HG03159 (cell line): ENCODE measurements around the gene IPO4.
A peak's percentile ranks its signal among the peaks of the same experiment; 100 is the strongest.

Experiments
- ATAC-seq: cut with Tn5 transposase; IDR thresholded peaks from one replicate; pipeline ENCODE4 v1.9.1; 2021; ENCODE audit warnings: mild to moderate bottlenecking, moderate library complexity; ENCODE audit not compliant: unreplicated experiment

IPO4 gene

DNA sequence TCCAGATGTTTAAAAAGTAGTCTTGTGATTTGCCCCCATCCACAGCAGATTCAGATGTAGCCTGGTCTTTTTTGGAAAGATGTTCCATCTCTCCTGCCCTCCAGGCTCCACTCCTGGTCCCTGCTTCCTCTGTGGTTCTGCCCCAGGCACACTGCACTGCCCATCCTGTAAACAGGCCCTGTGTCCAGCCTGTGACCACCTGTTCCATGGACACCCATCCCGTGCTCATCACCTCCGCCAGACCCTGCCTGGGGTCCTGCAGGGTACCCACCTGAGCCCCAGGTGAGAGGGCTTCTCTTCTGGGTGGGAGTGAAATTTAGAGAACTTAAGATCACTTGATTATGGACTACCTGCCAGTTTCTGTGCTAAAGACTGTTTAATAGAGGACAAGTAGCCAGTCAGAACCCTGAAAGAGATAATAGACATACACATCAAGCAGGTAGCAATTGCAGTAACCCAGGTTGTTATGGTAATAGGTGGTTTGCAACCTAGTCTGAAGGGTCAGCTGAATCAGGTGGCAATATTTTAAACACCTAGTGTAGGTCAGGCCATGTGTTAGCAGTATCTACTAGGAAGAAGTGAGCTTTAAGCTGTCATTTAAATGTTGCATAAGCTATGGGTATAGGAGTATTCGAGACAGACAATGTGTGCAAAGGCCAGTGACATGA lies 39.2 kb downstream of the IPO4 start:
- ATAC-seq, result no peak

DNA sequence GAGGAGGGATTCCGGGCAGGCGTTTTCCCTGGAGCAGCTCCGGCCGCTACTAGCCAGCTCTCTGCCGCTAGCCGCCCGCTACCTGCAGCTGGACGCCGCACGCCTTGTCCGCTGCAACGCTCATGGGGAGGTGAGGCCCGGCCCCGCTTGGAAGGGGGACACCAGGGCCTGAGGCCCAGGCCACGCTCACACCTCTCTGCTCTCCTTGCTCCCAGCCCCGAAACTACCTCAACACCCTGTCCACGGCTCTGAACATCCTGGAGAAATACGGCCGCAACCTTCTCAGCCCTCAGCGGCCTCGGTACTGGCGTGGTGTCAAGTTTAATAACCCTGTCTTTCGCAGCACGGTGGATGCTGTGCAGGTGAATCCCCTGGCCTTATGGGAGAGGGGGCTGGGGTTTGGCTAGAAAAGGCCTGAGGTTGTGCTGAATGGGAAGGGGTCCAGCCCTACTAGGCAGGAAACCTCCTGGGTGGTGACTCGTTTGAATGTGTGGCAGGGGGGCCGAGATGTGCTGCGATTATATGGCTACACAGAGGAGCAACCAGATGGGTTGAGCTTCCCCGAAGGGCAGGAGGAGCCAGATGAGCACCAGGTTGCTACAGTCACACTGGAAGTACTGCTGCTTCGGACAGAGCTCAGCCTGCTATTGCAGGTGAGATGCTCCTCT lies 40.7 kb downstream of the IPO4 start:
- ATAC-seq, result no peak

DNA sequence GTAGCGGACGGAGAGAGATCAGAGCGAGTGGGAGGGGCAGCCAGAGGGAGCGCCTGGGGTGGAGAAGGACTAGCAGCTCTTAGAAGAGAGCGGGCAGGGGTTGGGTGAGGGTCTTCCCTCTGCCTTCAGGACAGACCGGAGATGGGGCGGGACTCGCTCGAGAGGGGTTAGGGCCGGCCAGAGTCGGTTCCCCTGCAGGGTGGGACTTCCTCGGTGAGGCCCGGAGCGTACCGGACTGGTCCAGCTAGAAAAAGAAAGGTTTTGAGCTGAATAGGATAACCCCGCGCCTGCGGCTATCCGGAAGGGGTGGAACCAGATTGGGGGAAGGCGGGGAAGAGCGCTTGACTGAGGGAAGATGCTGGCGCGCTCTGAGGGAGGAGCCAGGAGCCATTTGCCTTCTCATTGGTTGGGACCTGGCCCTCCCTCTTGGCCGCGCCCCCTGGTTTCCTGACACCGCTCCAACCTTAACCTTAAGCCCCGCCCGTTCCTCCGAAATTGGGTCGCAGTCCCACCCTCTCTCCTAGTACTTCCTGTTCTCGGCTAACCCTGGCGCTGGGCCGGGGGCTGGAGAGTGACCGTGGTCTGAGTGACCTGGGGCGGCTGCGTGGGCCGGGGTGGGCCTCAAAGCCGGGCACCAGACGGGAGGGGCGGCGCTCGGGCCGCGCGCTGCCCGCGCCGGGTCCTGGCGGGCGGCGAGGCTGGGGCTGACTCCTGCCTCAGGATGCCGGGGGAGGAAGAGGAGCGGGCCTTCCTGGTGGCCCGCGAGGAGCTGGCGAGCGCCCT lies 41.4 kb downstream of the IPO4 start, which contains the start of gene RNF31:
Gene RNF31 (plus strand): TSS at position 521 of the 783 bp plus-strand sequence. CDS start 201 bp downstream, at position 722.
- ATAC-seq, result peak; percentile 82

- peak; percentile 48 for ATAC-seq
These were observed 42.1 kb downstream of the IPO4 start, which contains the start of gene PSME2 for GRCh38 chr14:24146453-24146977. TSS of gene PSME2 (minus strand) at chr14:24146610. CDS start at chr14:24146581, 29 bp downstream.

GRCh38 chr14:24145690-24146452 lies 42.7 kb downstream of the IPO4 start:
- ATAC-seq, result no peak

- ATAC-seq, result no peak
These were observed 43.4 kb downstream of the IPO4 start for GRCh38 chr14:24145219-24145618.

- ATAC-seq, result no peak
These were observed 44.2 kb downstream of the IPO4 start for GRCh38 chr14:24144451-24144850.

GRCh38 chr14:24143511-24143910 lies 45.1 kb downstream of the IPO4 start:
- ATAC-seq, result no peak

GRCh38 chr14:24141097-24141880 lies 47.3 kb downstream of the IPO4 start, which contains the start of gene EMC9:
TSS of gene EMC9 (minus strand) at chr14:24141591. CDS start at chr14:24141304, 287 bp downstream.
- peak; percentile 77 for ATAC-seq

DNA sequence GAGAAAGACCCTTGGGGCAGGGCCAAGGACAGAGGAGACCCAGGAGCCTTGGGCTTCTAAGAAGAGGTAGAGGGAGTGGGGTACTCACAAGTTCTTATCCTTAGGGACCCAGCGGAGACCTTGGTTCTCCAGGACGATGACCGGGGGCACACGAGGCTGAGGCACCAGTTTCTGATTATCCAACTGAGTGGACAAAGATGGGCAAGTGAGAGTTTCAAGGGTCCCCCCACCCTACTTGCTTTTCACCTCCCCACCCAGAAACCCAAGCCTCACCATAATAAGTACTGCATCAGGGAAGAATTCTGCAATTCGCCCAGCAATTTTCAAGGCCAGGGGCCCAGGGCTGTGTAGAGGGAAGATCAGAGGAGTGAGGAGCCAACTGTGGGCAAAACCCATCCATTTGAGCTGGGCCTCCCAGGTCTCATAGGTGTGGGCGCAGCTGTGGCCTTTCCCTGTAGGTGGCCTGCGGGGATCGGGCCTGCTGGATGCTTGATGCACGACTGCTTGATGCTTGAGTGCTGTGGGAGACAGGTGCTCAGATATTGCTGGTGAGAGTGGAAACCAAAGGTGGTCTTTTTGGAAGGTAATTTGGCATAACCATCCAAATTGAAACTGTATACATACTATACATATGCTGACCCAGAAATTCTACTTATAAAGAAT lies 49.2 kb downstream of the IPO4 start:
- no peak for ATAC-seq

DNA sequence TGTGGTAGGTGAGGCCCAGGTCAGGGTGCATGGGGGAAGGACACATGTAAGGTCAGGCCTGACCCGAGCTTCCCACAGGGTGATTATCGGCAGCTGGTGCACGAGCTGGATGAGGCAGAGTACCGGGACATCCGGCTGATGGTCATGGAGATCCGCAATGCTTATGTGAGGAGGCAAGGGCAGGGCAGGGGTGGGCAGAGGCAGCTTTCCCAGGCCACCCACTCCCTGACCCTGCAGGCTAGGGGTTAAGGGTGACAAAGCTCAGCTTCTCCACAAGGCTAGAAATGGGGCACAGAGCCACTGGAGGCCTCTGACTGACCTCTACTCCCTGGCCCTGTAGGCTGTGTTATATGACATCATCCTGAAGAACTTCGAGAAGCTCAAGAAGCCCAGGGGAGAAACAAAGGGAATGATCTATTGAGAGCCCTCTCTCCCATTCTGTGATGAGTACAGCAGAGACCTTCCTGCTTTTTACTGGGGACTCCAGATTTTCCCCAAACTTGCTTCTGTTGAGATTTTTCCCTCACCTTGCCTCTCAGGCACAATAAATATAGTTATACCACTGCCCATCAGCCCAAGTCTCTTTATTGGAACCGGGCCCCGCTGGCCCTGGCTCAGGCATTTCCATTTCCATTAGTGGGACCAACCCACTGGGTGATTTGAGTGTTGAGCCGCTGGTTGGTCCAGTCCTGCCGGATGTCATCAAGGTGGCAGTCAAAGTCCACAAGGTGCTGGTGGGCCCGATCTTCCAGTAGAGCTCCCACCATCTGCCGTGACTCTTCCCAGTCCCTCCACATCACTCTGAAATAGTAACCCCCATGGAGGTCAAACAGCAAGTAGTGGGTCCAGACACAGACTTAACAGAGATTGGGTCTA lies 50.0 kb downstream of the IPO4 start:
- ATAC-seq, result no peak

- ATAC-seq, result no peak
These were observed 50.9 kb downstream of the IPO4 start for GRCh38 chr14:24137529-24138395.

DNA sequence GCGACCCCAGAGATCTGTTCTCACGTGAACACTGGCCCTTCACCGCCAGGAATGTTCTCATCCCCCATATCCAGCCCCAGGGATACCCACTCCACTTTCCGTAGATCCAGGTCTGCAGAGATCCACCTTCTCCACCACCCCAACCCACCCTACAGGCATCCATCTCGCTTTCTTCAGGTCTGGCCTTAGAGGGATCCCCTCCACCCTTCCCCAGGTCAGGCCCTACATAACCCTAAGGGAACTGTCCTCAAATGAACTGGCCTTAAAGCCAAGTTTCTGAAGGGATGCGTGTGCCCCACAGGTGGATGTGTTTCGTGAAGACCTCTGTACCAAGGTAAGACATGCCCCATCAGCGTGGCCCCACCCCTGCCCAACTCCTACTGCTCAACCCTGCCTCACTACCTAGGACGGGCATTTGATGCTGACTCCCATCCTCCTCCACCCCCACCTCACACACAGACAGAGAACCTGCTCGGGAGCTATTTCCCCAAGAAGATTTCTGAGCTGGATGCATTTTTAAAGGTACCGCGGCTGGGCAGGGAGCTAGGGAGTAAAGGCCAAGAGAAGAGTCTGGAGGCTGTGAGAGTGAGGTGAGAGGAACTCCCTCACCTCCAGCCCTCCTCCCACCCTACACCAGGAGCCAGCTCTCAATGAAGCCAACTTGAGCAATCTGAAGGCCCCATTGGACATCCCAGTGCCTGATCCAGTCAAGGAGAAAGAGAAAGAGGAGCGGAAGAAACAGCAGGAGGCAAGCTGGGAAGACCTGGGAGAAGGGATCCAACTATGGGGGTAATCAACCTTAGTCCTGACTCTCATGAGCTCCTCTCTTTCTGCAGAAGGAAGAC lies 51.7 kb downstream of the IPO4 start:
- no peak for ATAC-seq

GRCh38 chr14:24135834-24136683 lies 52.6 kb downstream of the IPO4 start, which contains the start of gene PSME1:
TSS of gene PSME1 (plus strand) at chr14:24136194. CDS start at chr14:24136263, 69 bp downstream.
- peak; percentile 81 for ATAC-seq

- peak; percentile 15 for ATAC-seq
These were observed 53.1 kb downstream of the IPO4 start for GRCh38 chr14:24135584-24135833.

- ATAC-seq, result no peak
These were observed 54.9 kb downstream of the IPO4 start for GRCh38 chr14:24133735-24134134.
